ENCODE data around the gene TBPL2. TPM values are rescaled to one million over a fixed set of nuclear protein-coding genes. Genes with fewer than 3 reads are reported as not detected.

Gene TBPL2
- total and polyA plus RNA-seq, 2 donors (not counting 3 experiments of a cell fraction or from before 2014, with no cell fraction given) = not detected

GRCh38 chr14:55473786-55474185, 33.4 kb upstream of the TBPL2 start:
- DNase-seq (ENCODE audit: low read depth, low spot score) = no peak
- BruUV-seq (replicated peaks) = no TSS peak
- H2AFZ ChIP-seq (ENCODE audit: low read depth, low read length) = no peak overlapping the region
- H3K9me1 ChIP-seq (replicated peaks; ENCODE audit: control insufficient read depth, extremely low read depth, insufficient read depth, low read length) = no peaks in the 10 kb centered on the region
- ChIA-PET POLR2A (no interaction called here), CTCF (interaction anchor here (1.9 kb wide), 1 partner anchor 27 kb away, joined by 4 read pairs; no protein-coding TSS in a partner anchor)
- dilution Hi-C loops (cut with MboI; ENCODE audit: extremely low pct_ligation_motif_present, low sequenced_read_pairs) = no loop called here
- H4K20me1 ChIP-seq (replicated peaks; ENCODE audit: control insufficient read depth, extremely low read depth, insufficient read depth, low read length) = no peaks in the 10 kb centered on the region
- H3K36me3 ChIP-seq (ENCODE audit: control insufficient read depth in 2 of 2, extremely low read depth in 1 of 2, insufficient read depth in 2 of 2, low read length in 2 of 2) = no peaks in the 10 kb centered on the region
- no peaks in the 10 kb centered on the region for H3K27me3 ChIP-seq (ENCODE audit: control insufficient read depth in 2 of 2, insufficient read depth in 2 of 2, low read length in 2 of 2)
- no peak overlapping the region for H3K4me3 ChIP-seq (replicated peaks in 1 of 3; ENCODE audit: insufficient read depth in 1 of 3, low read depth in 1 of 3, low read length in 3 of 3)
- H3K9me3 ChIP-seq (replicated peaks; ENCODE audit: control insufficient read depth, insufficient read depth, low read length) = no peaks in the 10 kb centered on the region
- H3K79me2 ChIP-seq (ENCODE audit: control insufficient read depth, insufficient read depth, low read length) = no peaks in the 10 kb centered on the region
- FAIRE-seq = no peak
- H3K4me2 ChIP-seq (ENCODE audit: insufficient read depth, low read length) = no peak overlapping the region
- no peak overlapping the region for H3K9ac ChIP-seq (replicated peaks; ENCODE audit: extremely low read depth, insufficient read depth, low read length)
- intact Hi-C loops (cut with micrococcal nuclease) = no loop called here
- no peak overlapping the region for H3K27ac ChIP-seq (ENCODE audit: insufficient read depth, low read depth, low read length)
- TF ChIP-seq FOS (IDR thresholded peaks at IDR 0.05; ENCODE audit: borderline replicate concordance, insufficient read depth, low read length) (no peak), MYC (IDR thresholded peaks at IDR 0.05; ENCODE audit: low read depth, low read length) (no peak), POLR2A (IDR thresholded peaks at IDR 0.05; ENCODE audit: low read depth, low read length) (no peak), JUN (IDR thresholded peaks at IDR 0.05; ENCODE audit: borderline replicate concordance, insufficient read depth, insufficient read length, low read depth) (no peak), CTCF (IDR thresholded peaks at IDR 0.05; ENCODE audit: extremely low read depth in 1 of 2, insufficient read depth in 1 of 2, low read depth in 1 of 2, low read length in 2 of 2) (no peak), MAX (IDR thresholded peaks at IDR 0.05; ENCODE audit: insufficient read depth, insufficient read length) (no peak), POLR2AphosphoS5 (IDR thresholded peaks at IDR 0.05; ENCODE audit: insufficient read depth, low read depth, low read length) (no peak), GATA2 (IDR thresholded peaks at IDR 0.05; ENCODE audit: insufficient read depth, insufficient read length, low read depth, low read length) (no peak), EZH2 (IDR thresholded peaks at IDR 0.05; ENCODE audit: borderline replicate concordance, low read depth, low read length, severe bottlenecking) (no peak)
- H3K4me1 ChIP-seq (ENCODE audit: control insufficient read depth, extremely low read depth, insufficient read depth, low read length) = no peaks in the 10 kb centered on the region

All from endothelial cell of umbilical vein (primary cell).